Spinal cord (tissue), 10 donors: ENCODE results near the gene RUFY2. TPM values are rescaled to one million over a fixed set of nuclear protein-coding genes. Genes with fewer than 3 reads are reported as not detected.

Source experiments
- DNase-seq, 6 donors: peaks; one replicate each; pipeline versions ENCODE4 v3.0.0 to v3.0.0-alpha.2; 2013 to 2015; ENCODE audit warnings: low spot score in 6 of 6, low read depth in 4 of 6
- H3K27ac ChIP-seq: one replicate; pipeline ENCODE4 v1.5.1; 2013; ENCODE audit warnings: low read depth, low read length, control low read depth
- H3K27me3 ChIP-seq: one replicate; pipeline ENCODE4 v1.6.1; 2013; ENCODE audit warnings: low read length; ENCODE audit not compliant: control insufficient read depth, insufficient read depth
- H3K36me3 ChIP-seq: one replicate; pipeline ENCODE4 v1.6.1; 2013; ENCODE audit warnings: low read length; ENCODE audit not compliant: control insufficient read depth, insufficient read depth
- H3K4me1 ChIP-seq: one replicate; pipeline ENCODE4 v1.6.1; 2013; ENCODE audit warnings: low read length; ENCODE audit not compliant: control insufficient read depth, insufficient read depth
- H3K4me3 ChIP-seq: one replicate; pipeline ENCODE4 v1.5.1; 2013; ENCODE audit warnings: low read depth, low read length, control low read depth
- H3K9me3 ChIP-seq: one replicate; pipeline ENCODE4 v1.6.1; 2013; ENCODE audit warnings: low read length; ENCODE audit not compliant: control insufficient read depth, insufficient read depth
- WGBS: methylation state at CpG from one replicate; pipeline ENCODE4 v1.1.5; 2013; ENCODE audit warnings: missing lambda C conversion rate; ENCODE audit not compliant: insufficient coverage; 5-methylcytosine and 5-hydroxymethylcytosine counted together
- polyA plus RNA-seq, 2 donors: library from polyadenylated mRNA; unstranded; fragments of 120-200 nt; gene quantifications; one replicate each; pipeline ENCODE4 v1.2.1, GENCODE V29; 2013; ENCODE audit not compliant: insufficient read length in 2 of 2
- total RNA-seq, 2 donors: library from RNA; depleted of rRNA in 1 of 2; stranded (reverse); fragments of 120-200 nt in 1 of 2; fragments of >200 nt in 1 of 2; gene quantifications; one replicate each; pipeline versions ENCODE4 v1.2.3 to v1.2.4, GENCODE V29; 2013 to 2014
- donor health status: healthy.

RUFY2 gene
- total and polyA plus RNA-seq, 4 donors = 43.1 to 71.6 (median 57.0) TPM

- 100% methylated on average over 1 of the region's 5 CpGs for WGBS
- peaks cover 51% of the 10 kb centered on the region for H3K36me3 ChIP-seq
Observed at GRCh38 chr10:68366600-68366999, 40.5 kb downstream of the RUFY2 start.

GRCh38 chr10:68365611-68366010, 41.5 kb downstream of the RUFY2 start:
- no peak for DNase-seq
- Histone ChIP-seq H3K9me3 (no peaks in the 10 kb centered on the region), H3K27ac (no peak overlapping the region), H3K4me1 (no peaks in the 10 kb centered on the region), H3K27me3 (no peaks in the 10 kb centered on the region), H3K4me3 (no peak overlapping the region), H3K36me3 (peaks cover 45% of the 10 kb centered on the region)
- no CpG with 5 or more reads among the region's 2 CpGs for WGBS

More at GRCh38 chr10:68366600-68366999, 40.5 kb downstream of the RUFY2 start:
- Histone ChIP-seq H3K27me3 (no peaks in the 10 kb centered on the region), H3K4me3 (no peak overlapping the region), H3K4me1 (no peaks in the 10 kb centered on the region), H3K27ac (no peak overlapping the region), H3K9me3 (peaks cover under 1% of the 10 kb centered on the region)
- no peak for DNase-seq

GRCh38 chr10:68364101-68364886, 42.8 kb downstream of the RUFY2 start:
- no peaks in the 10 kb centered on the region for H3K4me1 ChIP-seq
- no peak for DNase-seq
- no peaks in the 10 kb centered on the region for H3K9me3 ChIP-seq
- 94% methylated on average over 2 of the region's 3 CpGs for WGBS
- H3K27ac ChIP-seq = no peak overlapping the region
- H3K36me3 ChIP-seq = peaks cover 38% of the 10 kb centered on the region
- H3K27me3 ChIP-seq = no peaks in the 10 kb centered on the region
- H3K4me3 ChIP-seq = no peak overlapping the region

GRCh38 chr10:68362590-68362989, 44.5 kb downstream of the RUFY2 start:
- no peak for DNase-seq
- Histone ChIP-seq H3K9me3 (no peaks in the 10 kb centered on the region), H3K27ac (no peak overlapping the region), H3K36me3 (peaks cover 39% of the 10 kb centered on the region), H3K4me3 (no peak overlapping the region), H3K27me3 (no peaks in the 10 kb centered on the region), H3K4me1 (no peaks in the 10 kb centered on the region)
- WGBS = 60% methylated on average over 1 of the region's 3 CpGs

- no CpG with 5 or more reads among the region's 6 CpGs for WGBS
- H3K4me1 ChIP-seq = no peaks in the 10 kb centered on the region
- DNase-seq = no peak
- H3K27me3 ChIP-seq = no peaks in the 10 kb centered on the region
- no peak overlapping the region for H3K4me3 ChIP-seq
- peaks cover 49% of the 10 kb centered on the region for H3K36me3 ChIP-seq
- no peak overlapping the region for H3K27ac ChIP-seq
- no peaks in the 10 kb centered on the region for H3K9me3 ChIP-seq
Observed at GRCh38 chr10:68359189-68359588, 47.9 kb downstream of the RUFY2 start.

GRCh38 chr10:68353537-68353936, 53.5 kb downstream of the RUFY2 start:
- Histone ChIP-seq H3K36me3 (peaks cover 64% of the 10 kb centered on the region), H3K9me3 (no peaks in the 10 kb centered on the region), H3K27ac (no peak overlapping the region), H3K4me3 (no peak overlapping the region), H3K27me3 (no peaks in the 10 kb centered on the region), H3K4me1 (no peaks in the 10 kb centered on the region)
- DNase-seq = no peak
- 92% methylated on average over 2 of the region's 2 CpGs for WGBS

- peak in 2 of 6 donors; percentile 66 to 81 for DNase-seq
- H3K36me3 ChIP-seq = peaks cover 34% of the 10 kb centered on the region
- no peak overlapping the region for H3K4me3 ChIP-seq
- no peaks in the 10 kb centered on the region for H3K27me3 ChIP-seq
- WGBS = 0% methylated on average over 1 of the region's 2 CpGs
- H3K4me1 ChIP-seq = no peaks in the 10 kb centered on the region
- H3K9me3 ChIP-seq = no peaks in the 10 kb centered on the region
- no peak overlapping the region for H3K27ac ChIP-seq
Observed at GRCh38 chr10:68348265-68348741, 58.8 kb downstream of the RUFY2 start.

- Histone ChIP-seq H3K36me3 (peaks cover 23% of the 10 kb centered on the region), H3K27me3 (no peaks in the 10 kb centered on the region), H3K9me3 (no peaks in the 10 kb centered on the region), H3K4me3 (no peak overlapping the region), H3K4me1 (no peaks in the 10 kb centered on the region), H3K27ac (no peak overlapping the region)
- 94% methylated on average over 2 of the region's 4 CpGs for WGBS
- no peak for DNase-seq
Observed at GRCh38 chr10:68346774-68347173, 60.3 kb downstream of the RUFY2 start.

GRCh38 chr10:68345621-68346020, 61.5 kb downstream of the RUFY2 start:
- no peaks in the 10 kb centered on the region for H3K4me1 ChIP-seq
- H3K27ac ChIP-seq = no peak overlapping the region
- DNase-seq = no peak
- peaks cover 25% of the 10 kb centered on the region for H3K36me3 ChIP-seq
- WGBS = no CpG with 5 or more reads among the region's 4 CpGs
- H3K27me3 ChIP-seq = no peaks in the 10 kb centered on the region
- no peaks in the 10 kb centered on the region for H3K9me3 ChIP-seq
- H3K4me3 ChIP-seq = no peak overlapping the region

- WGBS = no CpG with 5 or more reads among the region's 3 CpGs
- no peaks in the 10 kb centered on the region for H3K9me3 ChIP-seq
- H3K4me3 ChIP-seq = no peak overlapping the region
- H3K4me1 ChIP-seq = no peaks in the 10 kb centered on the region
- DNase-seq = no peak
- H3K27me3 ChIP-seq = no peaks in the 10 kb centered on the region
- H3K27ac ChIP-seq = no peak overlapping the region
- H3K36me3 ChIP-seq = peaks cover 27% of the 10 kb centered on the region
Observed at GRCh38 chr10:68342909-68343516, 64.1 kb downstream of the RUFY2 start.
